ENCODE measurements around the gene ULBP2. TPM values are rescaled to one million over a fixed set of nuclear protein-coding genes. Genes with fewer than 3 reads are reported as not detected.
"Not testable (repeated sequence)": the region's sequence is repeated elsewhere in the genome, so short reads cannot be mapped to it uniquely, and the experiment has no call there.

The ULBP2 gene
- total RNA-seq, 1 donor from 2014 or later: 5.8 TPM

DNA sequence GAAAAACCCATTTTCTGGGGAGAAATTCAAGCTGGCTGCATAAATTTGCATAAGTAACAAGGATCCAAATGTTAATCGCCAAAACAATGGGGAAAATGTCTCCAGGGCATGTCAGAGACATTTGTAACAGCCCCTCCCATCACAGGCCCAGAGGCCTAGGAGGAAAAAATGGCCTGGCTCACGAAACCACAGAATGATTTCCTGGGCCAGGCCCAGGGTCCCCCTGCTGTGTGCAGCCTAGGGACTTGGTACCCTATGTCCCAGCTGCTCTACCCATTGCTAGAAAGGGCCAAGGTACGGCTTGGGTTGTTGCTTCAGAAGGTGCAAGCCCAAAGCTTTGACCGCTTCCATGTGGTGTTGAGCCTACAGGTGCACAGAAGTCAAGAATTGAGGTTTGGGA, 33.3 kb upstream of the ULBP2 start:
- DNase-seq (ENCODE audit: low read depth, low spot score): not testable (repeated sequence)

DNA sequence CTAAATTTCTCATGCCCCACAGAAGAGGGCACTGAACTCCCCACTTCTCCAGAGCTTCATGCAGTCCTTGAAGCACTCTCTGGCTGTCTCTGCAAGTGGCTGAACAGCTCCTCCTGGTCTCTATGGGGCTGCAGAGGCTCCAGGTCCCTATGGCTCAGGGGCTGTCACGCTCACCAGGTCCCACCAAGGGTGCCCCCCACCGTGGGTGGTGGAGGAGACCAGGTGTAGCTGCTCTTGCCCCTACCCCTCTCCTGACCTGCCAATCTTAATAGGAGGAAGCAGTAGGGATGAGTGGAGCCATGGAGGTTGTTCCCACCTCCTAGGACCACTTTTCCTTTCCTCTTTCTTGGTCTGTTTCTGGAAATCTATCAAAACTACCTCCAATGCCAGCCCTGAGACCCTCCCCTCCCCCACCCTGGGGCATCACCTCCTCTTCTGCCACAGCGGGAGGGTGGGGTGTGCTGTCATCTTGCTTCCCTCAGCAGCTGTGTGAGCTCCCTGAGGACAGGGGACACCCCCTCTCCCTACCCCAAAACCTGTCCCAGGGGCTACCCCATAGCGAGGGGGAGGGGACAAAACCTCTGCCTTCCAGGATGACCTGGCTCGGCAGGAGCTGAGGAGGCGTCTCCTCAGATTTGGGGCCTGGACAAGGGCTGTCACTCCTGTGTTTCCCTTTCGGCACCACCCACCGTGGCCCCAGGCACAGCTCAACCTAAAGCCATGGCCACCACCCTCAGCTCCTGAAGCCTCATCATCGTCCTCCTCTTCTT, 31.9 kb upstream of the ULBP2 start:
- DNase-seq (ENCODE audit: low read depth, low spot score): no peak

DNA sequence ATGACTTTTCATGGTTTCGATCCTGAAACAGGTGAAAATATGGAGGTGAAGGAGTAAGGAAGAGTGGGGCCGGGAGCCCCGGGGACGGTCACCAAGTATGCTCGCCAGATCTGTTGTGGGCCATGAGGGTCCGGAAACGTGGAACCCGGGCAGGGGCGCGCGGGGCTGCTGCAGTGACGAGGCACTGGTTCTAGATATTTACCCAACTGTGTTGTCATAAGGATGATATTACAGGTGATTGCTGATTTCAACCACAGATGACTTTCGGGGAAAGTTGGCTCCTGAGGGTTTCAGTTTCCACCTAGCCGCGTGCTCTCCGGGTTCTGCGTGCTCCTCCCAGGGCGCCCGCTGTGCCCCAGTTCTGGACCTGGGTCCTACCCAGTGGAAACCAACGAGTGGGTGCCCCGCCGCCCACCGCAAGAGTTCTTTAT, 31.1 kb upstream of the ULBP2 start:
- DNase-seq (ENCODE audit: low read depth, low spot score): no peak

DNA sequence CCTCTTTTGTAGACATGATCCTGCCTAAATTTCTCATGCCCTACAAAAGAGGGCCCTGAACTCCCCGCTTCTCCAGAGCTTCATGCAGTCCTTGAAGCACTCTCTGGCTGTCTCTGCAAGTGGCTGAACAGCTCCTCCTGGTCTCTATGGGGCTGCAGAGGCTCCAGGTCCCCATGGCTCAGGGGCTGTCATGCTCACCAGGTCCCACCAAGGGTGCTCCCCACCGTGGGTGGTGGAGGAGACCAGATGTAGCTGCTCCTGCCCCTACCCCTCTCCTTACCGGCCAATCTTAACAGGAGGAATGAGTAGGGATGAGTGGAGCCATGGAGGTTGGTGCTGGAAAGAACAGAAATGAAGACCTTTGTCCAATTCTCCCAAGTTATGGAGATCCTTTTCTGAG, 29.1 kb upstream of the ULBP2 start:
- not testable (repeated sequence) for DNase-seq (ENCODE audit: low read depth, low spot score)

DNA sequence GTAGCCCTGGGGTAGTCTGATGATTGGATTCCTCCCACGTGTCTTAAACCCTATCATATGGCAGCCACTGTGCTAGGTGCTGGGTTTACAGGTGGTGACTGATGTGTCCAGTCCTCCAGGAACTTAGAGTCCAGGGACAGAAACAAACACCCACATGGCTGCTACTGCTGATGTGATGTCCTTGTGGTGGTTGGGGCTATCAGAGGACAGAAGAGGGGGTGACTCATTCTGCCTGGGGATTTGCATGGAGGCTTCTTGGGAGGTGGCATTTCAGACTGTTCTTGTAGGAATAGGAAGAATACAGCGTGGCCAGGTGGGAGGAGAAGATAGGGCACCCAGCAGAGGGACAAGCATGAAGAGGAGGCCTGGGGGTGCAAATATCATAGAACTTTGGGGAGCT, 28.7 kb upstream of the ULBP2 start:
- DNase-seq (ENCODE audit: low read depth, low spot score): no peak

DNA sequence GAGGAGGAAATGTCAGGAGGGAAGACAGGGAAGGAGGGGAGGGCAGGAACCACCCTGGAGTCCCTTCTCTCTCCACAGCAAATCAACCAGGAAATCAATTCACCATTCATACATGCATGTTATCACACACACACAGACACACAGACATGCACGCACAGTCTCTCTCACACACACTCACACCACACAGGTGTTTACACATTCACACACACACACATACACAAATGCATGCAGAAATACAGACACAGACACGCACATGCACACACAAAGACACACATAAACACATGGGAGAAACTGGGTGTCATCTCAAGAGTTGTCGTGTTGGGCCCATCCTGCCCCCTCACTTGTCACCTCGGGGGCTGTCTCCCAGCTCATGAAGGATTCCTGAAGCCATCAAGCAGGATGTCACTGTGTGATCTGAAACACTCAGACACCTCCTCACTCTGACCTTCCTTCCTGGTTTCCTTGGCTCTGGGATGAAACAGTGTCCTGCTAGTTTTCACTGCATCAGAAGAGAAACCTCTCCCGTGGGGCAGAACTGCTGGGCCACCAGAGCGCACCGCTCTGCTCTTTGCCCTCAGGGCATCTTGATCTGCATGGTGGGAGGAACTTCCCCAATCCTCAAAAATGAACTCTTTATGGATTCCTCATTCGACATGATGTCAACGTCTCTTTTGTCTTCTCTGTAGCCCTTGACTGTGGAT, 28.1 kb upstream of the ULBP2 start:
- DNase-seq (ENCODE audit: low read depth, low spot score): no peak

DNA sequence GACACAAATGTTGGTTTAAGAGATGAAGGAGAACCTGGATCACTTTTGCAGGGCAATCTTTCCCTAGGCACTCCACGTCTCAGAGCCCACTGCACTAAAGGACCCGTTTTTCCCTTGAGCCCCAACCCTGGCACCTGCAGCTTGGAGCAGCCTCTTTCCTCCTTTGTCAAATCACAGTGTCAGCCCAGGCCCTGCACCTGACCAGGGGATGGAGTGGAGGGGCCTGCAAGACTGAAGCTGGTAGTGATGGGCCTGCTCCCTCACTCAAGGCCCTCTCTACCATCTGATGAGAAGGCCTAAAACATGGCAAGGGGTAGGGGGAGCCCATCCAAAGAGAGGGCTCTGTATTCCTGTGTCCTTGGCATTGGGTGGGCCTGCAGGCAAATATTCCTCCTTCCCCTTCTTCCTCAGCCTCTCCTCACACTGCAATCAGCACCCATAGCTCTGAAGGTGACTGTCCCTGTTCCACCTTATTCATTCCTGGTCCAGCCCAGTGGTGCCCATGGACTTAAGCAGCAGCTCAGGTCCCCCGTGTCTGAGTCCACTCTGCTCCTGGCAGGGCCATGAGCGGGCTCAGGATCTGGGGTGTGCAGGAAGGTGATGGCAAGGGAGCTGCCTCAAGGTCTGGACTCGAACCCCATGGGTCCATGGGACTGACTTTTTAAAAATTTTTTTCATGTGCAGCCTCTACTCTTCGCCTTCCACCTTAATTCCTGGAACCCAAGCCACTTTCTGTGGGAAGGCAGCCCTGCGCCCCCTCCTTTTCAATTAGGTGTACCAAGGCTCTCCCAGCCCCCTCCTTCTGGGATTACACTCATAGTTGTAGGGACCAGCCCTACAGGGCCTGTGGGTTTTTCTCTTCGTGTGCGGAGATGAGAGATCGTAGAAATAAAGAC, 25.6 kb upstream of the ULBP2 start:
- DNase-seq (ENCODE audit: low read depth, low spot score): no peak

DNA sequence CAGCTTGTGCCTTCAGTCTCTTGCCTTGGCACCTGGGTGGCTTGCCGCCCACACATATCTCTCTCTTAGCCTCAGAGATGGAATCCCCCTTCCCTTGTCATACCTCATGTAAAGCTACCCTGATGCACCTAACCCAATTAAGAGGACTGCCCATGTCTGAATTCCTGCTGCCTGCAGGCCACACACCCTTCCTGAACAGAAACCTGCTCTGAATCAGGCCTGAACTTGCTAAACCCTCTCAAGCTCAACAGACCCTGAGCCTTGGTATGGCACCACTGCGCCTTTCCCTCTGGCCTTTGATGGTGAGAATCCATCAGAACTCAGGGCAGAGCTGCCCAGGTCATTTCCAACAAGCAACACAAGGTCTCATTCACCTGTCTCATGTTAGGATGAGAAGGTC, 24.1 kb upstream of the ULBP2 start:
- no peak for DNase-seq (ENCODE audit: low read depth, low spot score)

DNA sequence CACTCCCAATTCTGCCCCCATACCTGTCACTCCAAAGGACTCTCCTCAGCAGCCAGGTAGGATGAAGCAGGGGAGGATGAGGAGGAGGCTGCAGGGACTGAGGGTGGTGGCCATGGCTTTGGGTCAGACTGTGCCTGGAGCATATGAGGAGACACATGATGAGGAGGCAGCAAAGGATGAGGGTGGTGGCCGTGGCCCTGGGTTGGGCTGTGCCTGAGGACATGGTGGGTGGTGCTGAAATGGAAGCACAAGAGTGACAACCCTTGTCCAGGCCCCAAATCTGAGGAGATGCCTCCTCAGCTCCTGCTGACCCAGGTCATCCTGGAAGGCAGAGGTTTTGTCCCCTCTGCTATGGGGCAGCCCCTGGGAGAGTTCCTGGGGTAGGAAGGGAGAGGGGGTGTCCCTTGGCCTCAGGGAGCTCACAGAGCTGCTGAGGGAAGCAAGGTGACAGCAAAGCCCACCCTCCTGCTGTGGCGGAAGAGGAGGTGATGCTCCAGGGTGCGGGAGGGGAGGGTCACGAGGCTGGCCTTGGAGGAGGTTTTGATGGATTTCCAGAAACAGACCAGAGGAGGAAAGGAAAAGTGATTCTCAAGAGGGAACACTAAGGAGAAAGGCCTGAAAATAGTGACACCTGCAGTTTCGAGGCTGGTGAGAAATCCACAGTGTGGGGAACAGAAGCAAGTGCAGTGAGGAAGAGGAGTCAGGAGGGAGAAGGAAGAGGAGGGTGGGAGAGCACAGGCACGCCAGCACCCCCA, 23.5 kb upstream of the ULBP2 start:
- DNase-seq (ENCODE audit: low read depth, low spot score): no peak

DNA sequence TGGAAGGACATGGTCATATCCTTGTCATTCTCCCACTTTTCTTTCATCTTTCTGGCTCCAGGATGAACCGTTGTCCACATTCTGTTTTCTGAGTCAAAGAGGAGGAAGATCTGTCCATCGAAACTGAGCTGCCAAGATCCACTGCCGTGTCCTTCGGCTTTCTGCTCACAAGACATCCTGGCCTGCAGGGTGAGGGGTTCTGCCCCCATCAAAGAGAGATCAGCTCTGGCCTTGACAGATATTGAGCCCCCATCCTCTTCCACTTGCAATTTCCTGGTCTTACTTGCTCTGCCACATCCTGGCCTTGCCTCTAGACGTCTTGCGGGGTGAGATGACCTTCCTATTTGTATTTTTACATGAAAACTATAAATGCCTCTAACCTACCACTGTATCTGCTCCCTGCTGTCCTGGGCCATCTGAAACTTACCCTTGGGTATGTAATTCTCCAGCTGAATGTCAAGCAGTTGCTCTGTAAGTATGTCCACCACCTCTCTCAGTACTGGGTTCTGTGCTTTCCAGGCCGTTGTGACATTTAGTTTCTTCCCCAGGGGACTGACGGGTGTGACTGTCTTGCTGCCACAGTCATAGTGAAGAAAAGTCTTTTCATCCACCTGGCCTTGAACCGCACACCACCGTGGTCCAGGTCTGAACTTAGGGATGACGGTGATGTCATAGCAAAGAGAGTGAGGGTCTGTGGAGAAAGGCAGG, 22.5 kb upstream of the ULBP2 start:
- DNase-seq (ENCODE audit: low read depth, low spot score): not testable (repeated sequence)

DNA sequence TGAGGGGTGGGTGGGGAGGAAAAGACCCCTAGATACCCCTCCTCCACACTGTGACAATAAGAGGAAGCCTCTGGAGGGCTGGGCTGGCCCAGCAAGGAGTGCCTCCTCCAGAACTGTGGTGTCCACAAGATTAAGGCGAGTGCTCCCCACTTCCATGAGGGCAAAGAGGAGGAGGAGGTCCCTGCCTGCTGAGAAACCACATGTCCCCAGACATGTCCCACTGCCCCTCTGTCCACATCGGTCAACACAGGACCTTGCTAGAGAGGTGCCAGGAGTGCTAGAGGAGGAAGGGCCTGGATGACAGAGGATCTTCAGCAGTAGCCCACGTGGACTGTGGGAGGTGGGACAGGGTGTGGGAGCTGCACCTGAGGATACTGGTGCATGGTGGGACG, 22.0 kb upstream of the ULBP2 start:
- no peak for DNase-seq (ENCODE audit: low read depth, low spot score)

DNA sequence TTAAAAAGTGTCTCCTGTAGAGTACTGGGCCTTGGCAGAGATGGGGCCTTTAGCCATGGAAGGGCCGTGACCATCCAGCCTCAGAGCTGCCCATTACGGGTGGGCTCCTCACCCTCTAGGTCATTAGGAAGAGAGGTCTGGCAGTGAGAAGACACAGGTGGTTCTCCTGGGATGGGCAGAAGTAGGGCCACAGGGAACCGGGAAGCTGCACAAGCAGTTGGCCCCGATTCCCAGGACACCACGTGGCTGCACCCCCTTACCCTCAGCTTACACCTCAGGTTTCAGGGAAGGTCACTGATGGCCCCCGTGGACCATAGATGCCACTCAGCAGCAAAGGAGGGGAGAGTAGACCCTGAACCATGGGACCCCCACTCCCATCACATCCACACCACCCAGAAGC, 20.5 kb upstream of the ULBP2 start:
- DNase-seq (ENCODE audit: low read depth, low spot score): no peak

DNA sequence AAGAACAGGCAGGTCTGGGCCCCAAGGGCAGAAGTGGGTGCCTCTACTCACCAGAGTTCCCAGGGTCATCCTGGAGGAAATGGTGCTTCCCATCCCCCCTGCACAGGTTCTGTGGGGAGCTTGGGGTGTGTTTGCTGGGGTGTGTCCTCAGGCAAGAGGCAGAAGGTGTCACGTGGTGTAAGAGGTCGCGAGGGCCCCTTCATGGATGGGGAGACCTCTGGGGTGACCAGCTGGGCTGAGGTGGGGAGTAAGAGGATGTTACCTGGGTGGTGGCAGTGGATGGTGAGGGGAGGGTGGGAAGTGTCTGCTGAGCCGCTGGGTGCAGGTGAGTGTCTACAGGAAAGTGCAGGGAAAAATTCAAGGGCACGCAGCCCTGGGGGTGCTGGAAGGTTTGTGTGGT, 19.7 kb upstream of the ULBP2 start:
- not testable (repeated sequence) for DNase-seq (ENCODE audit: low read depth, low spot score)

DNA sequence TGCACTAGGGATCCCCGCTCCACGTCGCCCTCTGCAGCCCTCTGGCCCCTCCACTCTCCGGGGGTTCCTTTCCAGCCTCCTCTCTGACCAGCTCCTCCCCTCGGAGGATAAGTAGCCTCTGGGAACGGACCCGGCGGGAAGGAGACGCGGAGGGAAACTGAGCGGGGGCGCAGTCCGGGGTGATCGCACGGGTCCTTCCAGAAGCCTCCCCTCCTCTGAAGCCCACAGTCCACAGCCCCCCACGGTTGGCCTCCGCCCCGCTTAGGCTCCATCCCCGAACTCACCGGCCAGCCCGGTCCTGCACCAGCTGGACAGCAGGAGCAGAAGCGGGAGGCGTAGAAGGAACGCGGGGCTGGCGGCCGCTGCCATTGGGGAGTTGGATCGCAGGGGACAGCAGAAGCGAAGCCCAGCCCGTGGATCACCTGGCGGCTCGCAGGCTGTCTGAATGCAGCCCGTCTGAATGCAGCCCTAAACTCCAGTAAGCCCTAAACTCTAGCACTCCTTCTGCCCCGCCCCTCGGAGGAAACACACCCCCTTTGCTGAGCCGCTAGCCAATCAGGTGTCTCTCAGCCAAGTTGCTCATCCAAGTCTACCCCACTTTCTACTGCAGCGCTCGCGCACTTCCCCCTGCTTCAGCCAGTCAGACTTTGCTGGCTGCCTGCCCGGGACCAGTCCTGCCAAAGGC, 19.0 kb upstream of the ULBP2 start, which contains the start of gene RAET1G:
Gene RAET1G (minus strand): TSS at position 480 of the 685 bp plus-strand sequence. CDS start 111 bp downstream, at position 369.
- DNase-seq (ENCODE audit: low read depth, low spot score): peak; percentile 84

DNA sequence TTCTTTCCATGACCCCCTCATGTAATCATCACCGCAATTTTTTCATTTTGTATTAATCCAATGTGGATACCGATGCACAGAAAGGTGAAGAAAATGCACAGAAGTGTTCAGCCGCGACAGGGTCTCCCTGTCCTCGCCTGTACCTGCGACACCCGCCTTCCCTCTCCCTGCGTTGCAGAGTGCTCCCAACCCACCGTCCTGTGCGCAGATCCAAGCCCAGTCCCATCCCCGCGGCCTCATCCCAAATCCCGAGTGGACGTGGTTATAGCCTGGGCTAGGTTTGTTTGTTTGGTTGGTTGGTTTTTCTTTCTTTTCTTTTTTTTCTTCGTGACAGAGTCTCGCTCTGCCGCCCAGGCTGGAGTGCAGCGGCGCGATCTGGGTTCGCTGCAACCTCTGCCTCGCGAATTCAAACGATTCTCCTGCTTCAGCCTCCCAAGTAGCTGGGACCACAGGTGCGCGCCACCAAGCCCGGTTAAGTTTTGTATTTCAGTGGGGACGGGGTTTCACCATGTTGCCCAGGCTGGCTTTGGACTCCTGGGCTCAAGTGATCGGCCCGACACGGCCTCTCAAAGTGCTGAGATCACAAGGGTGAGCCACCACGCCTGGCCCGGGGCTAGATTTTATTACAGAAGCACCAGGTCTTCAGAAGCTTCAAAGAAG, 18.4 kb upstream of the ULBP2 start:
- DNase-seq (ENCODE audit: low read depth, low spot score): no peak

DNA sequence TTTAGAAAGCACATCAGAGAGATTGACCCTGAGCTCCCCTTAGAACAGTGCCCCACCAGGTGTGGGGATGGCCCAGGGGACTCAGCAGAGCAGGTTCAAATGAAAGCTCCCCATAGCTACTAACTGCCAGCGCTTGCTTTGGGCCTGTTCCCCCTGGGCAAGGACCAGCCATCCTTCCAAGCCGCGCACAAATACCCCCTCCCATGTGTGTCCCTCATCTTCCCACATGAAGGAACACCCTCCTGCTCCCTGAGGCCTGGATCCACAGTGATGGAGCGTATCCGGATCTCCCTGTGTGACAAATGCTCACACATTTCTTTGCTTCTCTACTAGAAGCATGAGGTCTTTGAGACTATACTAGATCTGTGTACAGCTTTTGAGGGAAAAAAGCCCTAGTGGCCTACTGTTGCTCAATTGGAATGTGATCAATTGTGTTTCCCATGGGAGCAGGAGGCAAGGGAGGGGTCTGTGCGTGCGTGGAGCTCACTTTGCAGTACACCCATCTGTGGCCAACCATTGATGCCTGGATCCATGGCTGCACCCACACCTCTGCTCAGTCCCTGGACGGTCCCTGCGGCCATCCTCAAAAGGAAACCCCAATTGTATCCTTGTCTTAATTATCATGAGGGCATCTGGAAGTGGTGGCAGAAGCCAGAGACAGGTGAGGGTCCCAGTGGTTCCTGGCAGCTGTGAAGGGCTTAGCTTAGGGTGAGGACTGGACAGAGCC, 17.4 kb upstream of the ULBP2 start:
- DNase-seq (ENCODE audit: low read depth, low spot score): no peak

DNA sequence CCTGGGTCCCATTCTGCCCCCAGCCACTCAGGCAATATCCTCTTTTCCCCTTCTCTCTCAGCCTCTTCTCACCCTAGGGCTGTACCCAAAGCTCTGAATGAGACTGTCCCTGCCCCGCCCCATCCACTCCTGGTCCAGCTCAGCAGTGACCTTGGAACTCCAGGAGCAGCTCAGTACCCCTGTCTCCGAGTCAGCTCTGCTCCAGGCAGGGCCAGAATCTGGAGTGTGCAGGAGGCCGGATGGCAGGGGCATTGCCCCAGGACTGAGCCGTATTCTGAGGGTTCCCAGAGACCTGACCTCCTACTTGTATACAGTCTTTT, 16.9 kb upstream of the ULBP2 start:
- no peak for DNase-seq (ENCODE audit: low read depth, low spot score)

DNA sequence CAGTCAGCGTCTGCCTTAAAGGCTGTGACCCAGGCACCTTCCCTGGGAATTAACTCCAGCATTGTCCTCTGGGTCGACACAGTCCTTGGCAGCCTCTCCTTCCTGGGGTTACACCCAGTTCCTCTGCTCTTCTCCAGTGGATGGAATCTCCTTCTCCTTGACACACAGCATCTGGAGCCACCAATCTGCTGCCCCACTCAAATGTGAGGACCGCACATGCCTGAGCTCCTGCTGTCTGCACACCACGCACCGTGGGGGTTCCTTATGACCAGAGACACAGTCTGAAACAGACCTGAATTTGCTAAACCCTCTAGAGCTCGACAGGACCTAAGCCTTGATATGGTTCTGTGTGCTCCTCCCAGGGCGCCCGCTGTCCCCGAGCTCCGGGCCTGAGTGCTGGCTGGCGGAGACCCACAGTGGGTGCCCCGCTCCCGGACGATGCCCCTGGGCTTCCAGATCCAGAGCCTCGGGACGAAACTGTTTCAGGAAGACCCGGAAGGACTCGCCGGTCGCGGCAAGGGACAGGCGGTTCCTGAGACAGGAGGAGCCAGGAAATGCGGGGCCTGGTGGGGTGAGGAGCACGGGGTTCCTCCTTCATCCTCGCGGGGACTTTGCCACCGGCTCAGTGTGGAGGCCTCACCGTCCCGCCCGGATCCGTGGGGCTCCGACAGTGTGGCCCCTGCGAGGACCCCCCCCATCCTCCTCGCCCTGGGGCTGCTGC, 16.4 kb upstream of the ULBP2 start:
- DNase-seq (ENCODE audit: low read depth, low spot score): no peak
